ENCODE data around the gene TM9SF2. TPM values are rescaled to one million over a fixed set of nuclear protein-coding genes. Genes with fewer than 3 reads are reported as not detected.

The TM9SF2 gene
- total RNA-seq, 2 experiments from 2014 or later, result 58.4 to 59.7 TPM

- no peak for ATAC-seq (ENCODE audit: low read depth)
- H3K27ac Mint-ChIP-seq, result no peak overlapping the region
- H3K4me3 Mint-ChIP-seq, result no peak overlapping the region
- H3K36me3 Mint-ChIP-seq, result no peaks in the 10 kb centered on the region
- no peak for DNase-seq
- H3K27me3 Mint-ChIP-seq, result peaks cover 2% of the 10 kb centered on the region
- H3K4me1 Mint-ChIP-seq, result peaks cover 19% of the 10 kb centered on the region
- H3K9me3 Mint-ChIP-seq, result no peaks in the 10 kb centered on the region
- POLR2A ChIA-PET, result no interaction called here
Observed at GRCh38 chr13:99610702-99611289, 109.5 kb downstream of the TM9SF2 start.

Other genes with a start within 250 kb of the TM9SF2 start
- 10 to 100 TPM; 25.5 to 25.9 TPM for gene GPR18, start 243.1 kb upstream of the TM9SF2 start, total RNA-seq
- 10 to 100 TPM; 36.4 to 44.9 TPM for gene GPR183, start 194.1 kb upstream of the TM9SF2 start, total RNA-seq
- 10 to 100 TPM in 1 of 2 experiments, 1 to 10 TPM in 1; 9.1 to 10.1 TPM for gene CLYBL, start 105.2 kb downstream of the TM9SF2 start, total RNA-seq

Data from activated naive CD8-positive, alpha-beta T cell treated with anti-CD3 and anti-CD28 coated beads, Interleukin-2, amount 10 ng/mL, durations not matched to agents 7 days and 5 days (primary cell).